ENCODE data around the gene SUPT6H. TPM values are rescaled to one million over a fixed set of nuclear protein-coding genes. Genes with fewer than 3 reads are reported as not detected.
"Not testable (repeated sequence)": the region's sequence is repeated elsewhere in the genome, so short reads cannot be mapped to it uniquely, and the experiment has no call there.

The SUPT6H gene
- total and polyA plus RNA-seq, 2 of the 8 experiments (the other 6 are each of a cell fraction or from before 2014, with no cell fraction given) = 32.0 to 59.9 TPM

- H4K20me1 ChIP-seq (replicated peaks in 1 of 2; ENCODE audit: control insufficient read depth in 1 of 2, insufficient read depth in 2 of 2, low read length in 2 of 2); H3K27ac ChIP-seq (ENCODE audit: low read depth, low read length); H4K5ac ChIP-seq (ENCODE audit: insufficient read length, low read depth, low read length); H2AFZ ChIP-seq (ENCODE audit: low read length); H3K4me2 ChIP-seq (ENCODE audit: insufficient read depth in 1 of 2, low read depth in 2 of 2, low read length in 2 of 2); FAIRE-seq; H3K79me2 ChIP-seq (ENCODE audit: control insufficient read depth in 1 of 2, insufficient read depth in 2 of 2, low read length in 2 of 2); H3K4ac ChIP-seq (replicated peaks; ENCODE audit: insufficient read length, low read depth, low read length); H3K4me3 ChIP-seq (ENCODE audit: extremely low read depth in 1 of 4, insufficient read depth in 2 of 4, low read depth in 3 of 4, low read length in 4 of 4); H3K9me3 ChIP-seq (ENCODE audit: insufficient read depth in 2 of 2, low read depth in 1 of 2, low read length in 1 of 2); H3K18ac ChIP-seq (ENCODE audit: extremely low read depth, low read length); H4K91ac ChIP-seq (replicated peaks; ENCODE audit: insufficient read length, low read length); H2BK15ac ChIP-seq (ENCODE audit: low read length); H4K8ac ChIP-seq (ENCODE audit: extremely low read depth, insufficient read depth, low read length); H2BK20ac ChIP-seq (ENCODE audit: low read length); H2BK120ac ChIP-seq (replicated peaks; ENCODE audit: low read depth, low read length); H3K56ac ChIP-seq (replicated peaks; ENCODE audit: insufficient read length, low read depth, low read length); H3K23ac ChIP-seq (ENCODE audit: insufficient read length); H3K14ac ChIP-seq (ENCODE audit: insufficient read length); DNase-seq (ENCODE audit: low read depth in 1 of 2, low spot score in 2 of 2); H3K23me2 ChIP-seq (ENCODE audit: low read depth, low read length); H2BK12ac ChIP-seq (ENCODE audit: low read depth, low read length); H2BK5ac ChIP-seq (ENCODE audit: low read depth, low read length); H3K79me1 ChIP-seq (ENCODE audit: low read depth, low read length); H3K4me1 ChIP-seq (replicated peaks in 1 of 4; ENCODE audit: control insufficient read depth in 3 of 4, insufficient read depth in 4 of 4, low read length in 3 of 4); H2AK5ac ChIP-seq (ENCODE audit: low read depth, low read length); H3K27me3 ChIP-seq (replicated peaks in 1 of 4; ENCODE audit: control insufficient read depth in 3 of 4, extremely low read depth in 1 of 4, insufficient read depth in 3 of 4, low read length in 3 of 4); H3K9ac ChIP-seq (replicated peaks in 1 of 4; ENCODE audit: extremely low read depth in 1 of 4, low read depth in 3 of 4, low read length in 3 of 4): not testable (repeated sequence)
- CTCF ChIA-PET (ENCODE audit: partially characterized antibody) = interaction anchor here (1.4 to 16.9 kb wide), 4 partner anchors 10 to 143 kb away, joined by 4 to 316 read pairs (median 8); partner anchors contain the start of gene TLCD1
- H3K36me3 ChIP-seq (ENCODE audit: control insufficient read depth in 2 of 4, insufficient read depth in 4 of 4, low read length in 3 of 4) = peaks cover 9 to 17% (median 13%) of the 10 kb centered on the region in 4 experiments; a peak in 6 of 8 replicates
- 79% methylated on average over 5 of the region's 8 CpGs; no CpG with 5 or more reads in 1 of the 2 experiments for WGBS, 2 experiments (ENCODE audit: extremely low coverage in 1 of 2, insufficient coverage in 1 of 2, insufficient read length in 1 of 2, insufficient replicate concordance in 2 of 2, low coverage in 1 of 2, low lambda C conversion rate in 2 of 2, missing lambda C conversion rate in 1 of 2)
- POLR2A ChIA-PET (ENCODE audit: partially characterized antibody) = interaction anchor here (1.2 to 17.6 kb wide), 2 partner anchors 10 to 11 kb away, joined by 7 to 813 read pairs; partner anchors contain the start of gene TRAF4
Observed at GRCh38 chr17:28735913-28736769, 74.1 kb downstream of the SUPT6H start.

All from H1 (cell line).